ENCODE results near the gene SPINK2. TPM values are rescaled to one million over a fixed set of nuclear protein-coding genes. Genes with fewer than 3 reads are reported as not detected.

SPINK2 gene
- total and polyA plus RNA-seq, 12 donors: 1.4 TPM; not detected in 11

DNA sequence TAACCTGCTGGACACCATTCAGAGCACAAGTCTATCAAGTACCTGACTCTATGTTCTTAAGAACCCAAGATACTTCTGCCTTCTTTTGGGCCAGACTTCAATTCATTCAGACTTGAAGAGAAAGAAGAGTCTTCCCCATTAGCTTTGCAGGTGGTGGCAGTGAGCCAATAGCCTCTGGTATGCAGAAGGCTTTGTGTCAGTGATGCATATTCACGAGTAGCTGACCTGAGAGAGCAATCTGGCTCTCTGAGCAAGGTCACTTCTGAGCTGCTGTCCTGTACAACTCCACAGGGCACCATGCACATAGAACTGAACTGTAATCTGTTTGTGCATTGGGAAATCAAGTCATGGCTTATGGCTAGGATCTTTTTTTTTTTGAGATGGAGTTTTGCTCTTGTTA, 39.9 kb upstream of the SPINK2 start:
- intact Hi-C loops (cut with DNase I): no loop called here
- Histone ChIP-seq H3K4me3 (no peak overlapping the region), H3K9me3 (replicated peaks in 1 of 3) (no peaks in the 10 kb centered on the region), H3K4me1 (replicated peaks in 1 of 2) (no peaks in the 10 kb centered on the region), H3K27me3 (no peaks in the 10 kb centered on the region), H3K27ac (no peak overlapping the region), H3K36me3 (replicated peaks in 1 of 2) (no peaks in the 10 kb centered on the region)
- 17 to 20% (median 18%) methylated on average over 1 of the region's 1 CpG; no CpG with 5 or more reads in 1 of the 4 donors for WGBS, 4 donors
- DNase-seq: peak in 3 of 7 donors; percentile 16 to 28 (median 27)
- no peak for TF ChIP-seq POLR2A (IDR thresholded peaks at IDR 0.05)
- TF ChIP-seq, protein P1, sequence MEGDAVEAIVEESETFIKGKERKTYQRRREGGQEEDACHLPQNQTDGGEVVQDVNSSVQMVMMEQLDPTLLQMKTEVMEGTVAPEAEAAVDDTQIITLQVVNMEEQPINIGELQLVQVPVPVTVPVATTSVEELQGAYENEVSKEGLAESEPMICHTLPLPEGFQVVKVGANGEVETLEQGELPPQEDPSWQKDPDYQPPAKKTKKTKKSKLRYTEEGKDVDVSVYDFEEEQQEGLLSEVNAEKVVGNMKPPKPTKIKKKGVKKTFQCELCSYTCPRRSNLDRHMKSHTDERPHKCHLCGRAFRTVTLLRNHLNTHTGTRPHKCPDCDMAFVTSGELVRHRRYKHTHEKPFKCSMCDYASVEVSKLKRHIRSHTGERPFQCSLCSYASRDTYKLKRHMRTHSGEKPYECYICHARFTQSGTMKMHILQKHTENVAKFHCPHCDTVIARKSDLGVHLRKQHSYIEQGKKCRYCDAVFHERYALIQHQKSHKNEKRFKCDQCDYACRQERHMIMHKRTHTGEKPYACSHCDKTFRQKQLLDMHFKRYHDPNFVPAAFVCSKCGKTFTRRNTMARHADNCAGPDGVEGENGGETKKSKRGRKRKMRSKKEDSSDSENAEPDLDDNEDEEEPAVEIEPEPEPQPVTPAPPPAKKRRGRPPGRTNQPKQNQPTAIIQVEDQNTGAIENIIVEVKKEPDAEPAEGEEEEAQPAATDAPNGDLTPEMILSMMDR (IDR thresholded peaks at IDR 0.05): no peak

DNA sequence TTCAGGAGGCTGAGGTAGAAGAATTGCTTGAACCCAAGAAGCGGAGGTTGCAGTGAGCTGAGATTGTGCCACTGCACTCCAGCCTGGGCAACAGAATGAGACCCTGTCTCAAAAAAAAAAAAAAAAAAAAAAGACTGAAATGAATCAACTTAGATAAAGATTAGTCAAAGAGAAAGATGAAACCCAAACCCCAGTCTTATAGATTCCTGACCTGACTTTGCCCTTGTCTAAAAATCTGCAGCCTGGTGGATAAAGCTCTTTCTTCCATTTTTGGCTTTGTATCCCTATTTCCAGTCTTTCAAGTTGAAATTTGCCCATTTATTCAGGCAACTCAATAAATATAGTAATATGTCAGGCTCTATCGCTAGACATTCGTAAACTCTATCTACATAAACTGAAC, 39.3 kb upstream of the SPINK2 start:
- DNase-seq: no peak
- Histone ChIP-seq H3K9me3 (replicated peaks in 1 of 3) (no peaks in the 10 kb centered on the region), H3K27me3 (no peaks in the 10 kb centered on the region), H3K4me3 (no peak overlapping the region), H3K36me3 (replicated peaks in 1 of 2) (no peaks in the 10 kb centered on the region), H3K27ac (no peak overlapping the region), H3K4me1 (replicated peaks in 1 of 2) (no peaks in the 10 kb centered on the region)
- WGBS, 4 donors: 80 to 93% (median 92%) methylated on average over 3 of the region's 3 CpGs
- TF ChIP-seq, protein P1 (IDR thresholded peaks at IDR 0.05): no peak
- TF ChIP-seq POLR2A (IDR thresholded peaks at IDR 0.05): no peak
- intact Hi-C loops (cut with DNase I): no loop called here

DNA sequence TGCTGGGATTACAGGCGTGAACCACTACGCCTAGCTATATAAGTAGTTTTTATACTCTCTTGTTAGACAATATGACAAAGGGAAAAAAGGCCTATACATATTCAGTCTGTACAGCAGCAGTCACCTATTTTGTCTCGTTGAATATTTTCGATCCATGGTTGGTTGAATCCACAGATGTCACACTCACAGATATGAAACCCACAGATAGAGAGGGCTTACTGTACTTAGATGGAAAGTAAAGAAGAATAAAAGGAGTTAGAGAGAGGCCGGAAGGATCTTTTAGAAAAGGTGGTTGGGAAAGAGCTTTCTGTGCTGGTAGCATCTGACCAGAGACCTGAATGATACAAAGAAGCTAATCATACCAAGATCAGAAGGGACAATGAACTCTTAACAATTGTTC, 38.3 kb upstream of the SPINK2 start:
- H3K27me3 ChIP-seq: no peaks in the 10 kb centered on the region
- intact Hi-C loops (cut with DNase I): no loop called here
- DNase-seq: no peak
- H3K4me3 ChIP-seq: no peak overlapping the region
- H3K9me3 ChIP-seq (replicated peaks in 1 of 3): no peaks in the 10 kb centered on the region
- 93 to 95% (median 95%) methylated on average over 5 of the region's 5 CpGs for WGBS, 4 donors
- TF ChIP-seq, protein P1 (IDR thresholded peaks at IDR 0.05): no peak
- no peak for TF ChIP-seq POLR2A (IDR thresholded peaks at IDR 0.05)
- no peaks in the 10 kb centered on the region for H3K4me1 ChIP-seq (replicated peaks in 1 of 2)
- no peaks in the 10 kb centered on the region for H3K36me3 ChIP-seq (replicated peaks in 1 of 2)
- H3K27ac ChIP-seq: no peak overlapping the region

DNA sequence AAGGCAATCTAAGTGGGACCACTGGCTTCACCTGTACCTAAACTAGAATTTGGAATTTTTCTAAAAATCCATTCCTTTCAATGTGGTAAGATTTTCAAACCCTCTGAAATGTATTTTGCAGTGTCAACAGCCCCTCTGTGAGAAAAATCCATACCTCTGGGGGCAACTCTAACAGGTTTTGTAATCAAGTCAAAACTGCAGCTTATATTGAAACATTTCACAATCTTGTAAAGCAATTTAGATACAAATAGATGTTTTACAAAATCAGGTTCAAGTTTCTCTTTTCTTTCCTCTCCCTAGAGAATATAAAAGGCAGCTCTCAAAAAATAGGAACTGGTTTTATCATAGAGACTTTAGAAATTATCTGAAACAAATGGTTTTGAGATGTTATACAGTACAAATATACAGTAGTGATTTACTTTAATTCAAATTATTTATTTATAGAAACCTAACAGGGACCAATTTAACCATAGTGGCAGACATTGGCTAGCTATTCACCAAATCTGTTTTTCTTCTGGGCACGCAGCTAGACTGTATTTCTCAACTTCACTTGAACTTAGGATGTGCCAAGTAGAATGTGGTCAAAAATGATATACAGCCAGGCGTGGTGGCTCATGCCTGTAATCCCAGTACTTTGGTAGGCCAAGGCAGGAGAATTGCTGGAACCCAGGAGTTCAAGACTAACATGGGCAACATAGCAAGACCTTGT, 36.3 kb upstream of the SPINK2 start:
- TF ChIP-seq POLR2A (IDR thresholded peaks at IDR 0.05): no peak
- TF ChIP-seq, protein P1 (IDR thresholded peaks at IDR 0.05): no peak
- no peaks in the 10 kb centered on the region for H3K4me1 ChIP-seq (replicated peaks in 1 of 2)
- no peak for DNase-seq
- 73 to 86% (median 82%) methylated on average over 2 of the region's 2 CpGs for WGBS, 4 donors
- intact Hi-C loops (cut with DNase I): no loop called here
- H3K36me3 ChIP-seq (replicated peaks in 1 of 2): no peaks in the 10 kb centered on the region
- H3K9me3 ChIP-seq (replicated peaks in 1 of 3): no peaks in the 10 kb centered on the region
- H3K27ac ChIP-seq: no peak overlapping the region
- no peak overlapping the region for H3K4me3 ChIP-seq
- H3K27me3 ChIP-seq: no peaks in the 10 kb centered on the region
